SH-SY5Y (cell line): ENCODE data around the gene MARK3.

Experiments used
- GATA2 ChIP-seq: IDR thresholded peaks from 2 replicates; pipeline ENCODE4 v1.6.1; 2011; ENCODE audit warnings: mild to moderate bottlenecking, low read depth, low read length
- GATA3 ChIP-seq: IDR thresholded peaks from 2 replicates; pipeline ENCODE4 v1.6.1; 2011; ENCODE audit warnings: low read depth, mild to moderate bottlenecking, low read length, moderate library complexity

GRCh38 chr14:103356024-103356682, 29.1 kb upstream of the MARK3 start:
- TF ChIP-seq GATA3 (no peak), GATA2 (no peak)
